ENCODE results near the gene OXCT1. TPM values are rescaled to one million over a fixed set of nuclear protein-coding genes. Genes with fewer than 3 reads are reported as not detected.

Gene OXCT1
- total and polyA plus RNA-seq, 2 donors (not counting 3 experiments of a cell fraction or from before 2014, with no cell fraction given), result 12.8 to 37.4 TPM

DNA sequence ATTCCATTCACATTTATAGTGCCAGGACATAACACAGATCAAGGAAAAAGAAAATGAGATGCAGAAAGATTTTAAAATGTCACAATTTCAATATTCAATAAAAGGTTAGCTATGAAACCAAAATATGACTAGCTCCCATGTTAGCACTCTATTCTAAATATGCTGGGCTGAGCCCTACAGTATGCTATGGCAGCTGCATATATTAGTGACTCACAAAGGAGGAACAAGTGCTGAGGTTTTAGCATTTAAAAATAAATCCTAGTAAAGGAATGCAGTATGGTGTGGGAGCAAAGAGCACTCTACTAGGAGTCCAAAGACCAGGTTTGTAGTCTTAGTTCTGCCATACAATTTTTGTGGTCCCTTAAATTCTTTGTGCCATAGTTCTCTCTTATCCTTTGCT lies 118.4 kb downstream of the OXCT1 start:
- no peak overlapping the region for H3K9ac ChIP-seq (replicated peaks; ENCODE audit: extremely low read depth, insufficient read depth, low read length)
- ChIA-PET POLR2A (no interaction called here), CTCF (interaction anchor here (1.6 to 2.5 kb wide), 3 partner anchors 11 to 92 kb away, joined by 4 to 9 read pairs (median 6); no protein-coding TSS in a partner anchor)
- H3K27me3 ChIP-seq (ENCODE audit: control insufficient read depth in 2 of 2, insufficient read depth in 2 of 2, low read length in 2 of 2), result no peaks in the 10 kb centered on the region
- intact Hi-C loops (cut with micrococcal nuclease) (no loop called here), dilution Hi-C loops (cut with MboI; ENCODE audit: extremely low pct_ligation_motif_present, low sequenced_read_pairs) (no loop called here)
- no peak overlapping the region for H3K4me2 ChIP-seq (ENCODE audit: insufficient read depth, low read length)
- H3K36me3 ChIP-seq (ENCODE audit: control insufficient read depth in 2 of 2, extremely low read depth in 1 of 2, insufficient read depth in 2 of 2, low read length in 2 of 2), result peaks cover 0 to 2% of the 10 kb centered on the region in 2 experiments
- no TSS peak for BruUV-seq (replicated peaks)
- no peaks in the 10 kb centered on the region for H3K79me2 ChIP-seq (ENCODE audit: control insufficient read depth, insufficient read depth, low read length)
- no peak overlapping the region for H3K4me3 ChIP-seq (replicated peaks in 1 of 3; ENCODE audit: insufficient read depth in 1 of 3, low read depth in 1 of 3, low read length in 3 of 3)
- no peak for TF ChIP-seq POLR2AphosphoS5 (IDR thresholded peaks at IDR 0.05; ENCODE audit: insufficient read depth, low read depth, low read length)
- no peak overlapping the region for H3K27ac ChIP-seq (ENCODE audit: insufficient read depth, low read depth, low read length)
- FAIRE-seq (no peak), DNase-seq (ENCODE audit: low read depth, low spot score) (no peak)
- H4K20me1 ChIP-seq (replicated peaks; ENCODE audit: control insufficient read depth, extremely low read depth, insufficient read depth, low read length), result no peaks in the 10 kb centered on the region
- H3K4me1 ChIP-seq (ENCODE audit: control insufficient read depth, extremely low read depth, insufficient read depth, low read length), result peaks cover 8% of the 10 kb centered on the region
- no peaks in the 10 kb centered on the region for H3K9me1 ChIP-seq (replicated peaks; ENCODE audit: control insufficient read depth, extremely low read depth, insufficient read depth, low read length)
- no peak overlapping the region for H2AFZ ChIP-seq (ENCODE audit: low read depth, low read length)
- no peaks in the 10 kb centered on the region for H3K9me3 ChIP-seq (replicated peaks; ENCODE audit: control insufficient read depth, insufficient read depth, low read length)

DNA sequence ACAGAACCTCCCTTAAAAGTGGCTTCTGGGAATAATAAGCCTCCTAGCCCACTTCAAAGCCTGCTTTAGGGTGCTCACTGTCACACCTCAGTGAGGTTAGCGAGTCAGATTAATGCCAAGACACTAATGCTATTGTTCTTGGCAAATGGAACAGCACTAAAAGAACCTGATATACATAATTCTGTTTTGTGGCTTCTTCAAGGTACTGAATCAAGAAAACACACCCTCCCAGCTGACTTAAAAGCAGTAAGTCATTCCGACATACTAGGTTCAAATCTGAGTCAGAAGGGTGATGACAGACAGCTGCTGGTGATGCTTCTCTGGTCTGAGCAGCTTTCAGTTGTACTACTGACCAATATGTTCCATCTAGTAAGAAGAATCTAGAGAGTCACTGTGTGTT lies 121.6 kb downstream of the OXCT1 start:
- Histone ChIP-seq H3K9ac (replicated peaks; ENCODE audit: extremely low read depth, insufficient read depth, low read length) (no peak overlapping the region), H3K27me3 (ENCODE audit: control insufficient read depth in 2 of 2, insufficient read depth in 2 of 2, low read length in 2 of 2) (no peaks in the 10 kb centered on the region), H3K4me2 (ENCODE audit: insufficient read depth, low read length) (no peak overlapping the region), H2AFZ (ENCODE audit: low read depth, low read length) (no peak overlapping the region), H3K27ac (ENCODE audit: insufficient read depth, low read depth, low read length) (no peak overlapping the region), H3K36me3 (ENCODE audit: control insufficient read depth in 2 of 2, extremely low read depth in 1 of 2, insufficient read depth in 2 of 2, low read length in 2 of 2) (peaks cover 0 to 2% of the 10 kb centered on the region in 2 experiments), H3K4me3 (replicated peaks in 1 of 3; ENCODE audit: insufficient read depth in 1 of 3, low read depth in 1 of 3, low read length in 3 of 3) (no peak overlapping the region), H3K9me3 (replicated peaks; ENCODE audit: control insufficient read depth, insufficient read depth, low read length) (no peaks in the 10 kb centered on the region), H3K9me1 (replicated peaks; ENCODE audit: control insufficient read depth, extremely low read depth, insufficient read depth, low read length) (no peaks in the 10 kb centered on the region), H4K20me1 (replicated peaks; ENCODE audit: control insufficient read depth, extremely low read depth, insufficient read depth, low read length) (no peaks in the 10 kb centered on the region), H3K4me1 (ENCODE audit: control insufficient read depth, extremely low read depth, insufficient read depth, low read length) (peaks cover 8% of the 10 kb centered on the region), H3K79me2 (ENCODE audit: control insufficient read depth, insufficient read depth, low read length) (no peaks in the 10 kb centered on the region)
- dilution Hi-C loops (cut with MboI; ENCODE audit: extremely low pct_ligation_motif_present, low sequenced_read_pairs) (no loop called here), intact Hi-C loops (cut with micrococcal nuclease) (no loop called here)
- CTCF ChIA-PET, result interaction anchor here (1.4 kb wide), 1 partner anchor 12 kb away, joined by 4 read pairs; no protein-coding TSS in a partner anchor
- no peak for DNase-seq (ENCODE audit: low read depth, low spot score)
- POLR2A ChIA-PET, result no interaction called here
- TF ChIP-seq CTCF (IDR thresholded peaks at IDR 0.05; ENCODE audit: extremely low read depth in 1 of 2, insufficient read depth in 1 of 2, low read depth in 1 of 2, low read length in 2 of 2) (no peak), POLR2AphosphoS5 (IDR thresholded peaks at IDR 0.05; ENCODE audit: insufficient read depth, low read depth, low read length) (no peak), FOS (IDR thresholded peaks at IDR 0.05; ENCODE audit: borderline replicate concordance, insufficient read depth, low read length) (no peak), JUN (IDR thresholded peaks at IDR 0.05; ENCODE audit: borderline replicate concordance, insufficient read depth, insufficient read length, low read depth) (no peak), EZH2 (IDR thresholded peaks at IDR 0.05; ENCODE audit: borderline replicate concordance, low read depth, low read length, severe bottlenecking) (no peak), GATA2 (IDR thresholded peaks at IDR 0.05; ENCODE audit: insufficient read depth, insufficient read length, low read depth, low read length) (no peak), MAX (IDR thresholded peaks at IDR 0.05; ENCODE audit: insufficient read depth, insufficient read length) (no peak), MYC (IDR thresholded peaks at IDR 0.05; ENCODE audit: low read depth, low read length) (no peak), POLR2A (IDR thresholded peaks at IDR 0.05; ENCODE audit: low read depth, low read length) (no peak)
- BruUV-seq (replicated peaks), result no TSS peak
- no peak for FAIRE-seq
